ENCODE measurements around the gene SOWAHB. TPM values are rescaled to one million over a fixed set of nuclear protein-coding genes. Genes with fewer than 3 reads are reported as not detected.

The SOWAHB gene
- total RNA-seq, 2 donors from 2014 or later = 1.2 to 2.6 TPM

GRCh38 chr4:76866641-76867040, 31.3 kb downstream of the SOWAHB start:
- no peak overlapping the region for H3K27ac ChIP-seq (ENCODE audit: low read depth, low read length)
- 83 to 86% methylated on average over 8 to 9 of the region's 9 CpGs for WGBS, 2 experiments (ENCODE audit: insufficient coverage in 1 of 2, insufficient read length in 1 of 2)
- H3K4me3 ChIP-seq (ENCODE audit: low read length) = no peak overlapping the region
- H3K36me3 ChIP-seq (ENCODE audit: control insufficient read depth, insufficient read depth, low read length) = no peaks in the 10 kb centered on the region
- H3K9ac ChIP-seq (ENCODE audit: extremely low read depth, low read length, poor library complexity, severe bottlenecking) = no peak overlapping the region
- no peaks in the 10 kb centered on the region for H3K9me3 ChIP-seq (ENCODE audit: control insufficient read depth, low read length)
- H3K4me1 Mint-ChIP-seq = peaks cover 25% of the 10 kb centered on the region
- no peaks in the 10 kb centered on the region for H3K27me3 Mint-ChIP-seq (ENCODE audit: insufficient read depth)
- no peak overlapping the region for H3K27ac Mint-ChIP-seq
- H3K4me1 ChIP-seq (ENCODE audit: control insufficient read depth, insufficient read depth, low read length) = no peaks in the 10 kb centered on the region
- DNase-seq = peak; percentile 48
- H3K4me3 Mint-ChIP-seq = no peak overlapping the region
- H3K36me3 Mint-ChIP-seq (ENCODE audit: low read depth) = no peaks in the 10 kb centered on the region
- TF ChIP-seq CTCF (conservative IDR thresholded peaks at IDR 0.05) = no peak
- H3K9me3 Mint-ChIP-seq = no peaks in the 10 kb centered on the region
- H3K27me3 ChIP-seq (ENCODE audit: control insufficient read depth, insufficient read depth, low read length, poor library complexity, severe bottlenecking) = no peaks in the 10 kb centered on the region

DNA sequence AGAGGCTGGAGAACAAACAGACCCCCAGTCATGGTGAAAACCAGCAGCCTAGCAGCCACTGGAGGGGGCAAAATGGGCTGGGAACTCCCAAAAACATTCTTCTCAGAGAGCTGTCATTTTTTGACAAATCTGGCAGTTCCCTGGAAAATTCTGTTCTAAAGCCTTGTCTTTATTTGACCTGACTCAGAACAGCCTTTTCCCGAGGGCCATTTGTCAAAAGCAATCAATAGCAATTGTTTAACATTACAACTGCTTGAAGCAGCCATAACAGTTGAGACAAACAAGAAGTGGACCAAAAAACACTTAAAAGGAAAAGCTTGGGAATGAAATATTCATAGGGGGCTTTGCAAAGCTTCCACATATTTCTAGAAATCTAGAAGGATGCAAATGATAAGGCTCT, 39.6 kb downstream of the SOWAHB start:
- no peak overlapping the region for H3K4me3 Mint-ChIP-seq
- Histone ChIP-seq H3K27ac (ENCODE audit: low read depth, low read length) (no peak overlapping the region), H3K9ac (ENCODE audit: extremely low read depth, low read length, poor library complexity, severe bottlenecking) (no peak overlapping the region), H3K4me3 (ENCODE audit: low read length) (no peak overlapping the region), H3K36me3 (ENCODE audit: control insufficient read depth, insufficient read depth, low read length) (no peaks in the 10 kb centered on the region), H3K4me1 (ENCODE audit: control insufficient read depth, insufficient read depth, low read length) (peaks cover 2% of the 10 kb centered on the region), H3K9me3 (ENCODE audit: control insufficient read depth, low read length) (no peaks in the 10 kb centered on the region), H3K27me3 (ENCODE audit: control insufficient read depth, insufficient read depth, low read length, poor library complexity, severe bottlenecking) (no peaks in the 10 kb centered on the region)
- no peaks in the 10 kb centered on the region for H3K36me3 Mint-ChIP-seq (ENCODE audit: low read depth)
- TF ChIP-seq CTCF (conservative IDR thresholded peaks at IDR 0.05) = peak; percentile 18
- H3K4me1 Mint-ChIP-seq = peaks cover 17% of the 10 kb centered on the region
- DNase-seq = no peak
- H3K27ac Mint-ChIP-seq = no peak overlapping the region
- WGBS, 2 experiments (ENCODE audit: insufficient coverage in 1 of 2, insufficient read length in 1 of 2) = 57 to 84% methylated on average over 1 of the region's 1 CpG
- H3K27me3 Mint-ChIP-seq (ENCODE audit: insufficient read depth) = no peaks in the 10 kb centered on the region
- H3K9me3 Mint-ChIP-seq = no peaks in the 10 kb centered on the region

- Mint-ChIP-seq H3K36me3 (ENCODE audit: low read depth) (no peaks in the 10 kb centered on the region), H3K27me3 (ENCODE audit: insufficient read depth) (no peaks in the 10 kb centered on the region), H3K9me3 (no peaks in the 10 kb centered on the region), H3K4me1 (peaks cover 17% of the 10 kb centered on the region), H3K4me3 (no peak overlapping the region), H3K27ac (no peak overlapping the region)
- Histone ChIP-seq H3K4me3 (ENCODE audit: low read length) (no peak overlapping the region), H3K4me1 (ENCODE audit: control insufficient read depth, insufficient read depth, low read length) (peaks cover 2% of the 10 kb centered on the region), H3K27me3 (ENCODE audit: control insufficient read depth, insufficient read depth, low read length, poor library complexity, severe bottlenecking) (no peaks in the 10 kb centered on the region), H3K9ac (ENCODE audit: extremely low read depth, low read length, poor library complexity, severe bottlenecking) (no peak overlapping the region), H3K36me3 (ENCODE audit: control insufficient read depth, insufficient read depth, low read length) (no peaks in the 10 kb centered on the region), H3K27ac (ENCODE audit: low read depth, low read length) (peak overlapping the region; percentile 80), H3K9me3 (ENCODE audit: control insufficient read depth, low read length) (no peaks in the 10 kb centered on the region)
- no peak for TF ChIP-seq CTCF (conservative IDR thresholded peaks at IDR 0.05)
- DNase-seq = no peak
- WGBS, 2 experiments (ENCODE audit: insufficient coverage in 1 of 2, insufficient read length in 1 of 2) = 85 to 91% methylated on average over 2 of the region's 2 CpGs
Observed at GRCh38 chr4:76857074-76857409, 40.9 kb downstream of the SOWAHB start.
